ENCODE data around the gene CHD1. TPM values are rescaled to one million over a fixed set of nuclear protein-coding genes. Genes with fewer than 3 reads are reported as not detected.

Gene CHD1
- total RNA-seq, 1 experiment from 2014 or later = 107 TPM

GRCh38 chr5:98941131-98941883, 12.5 kb upstream of the CHD1 start:
- in situ Hi-C loops (cut with HindIII; ENCODE audit: low pct_unique_long_range_greater_than_20kb, low sequenced_read_pairs) = no loop called here
- DNase-seq (ENCODE audit: low read depth, low spot score) = peak; percentile 78

DNA sequence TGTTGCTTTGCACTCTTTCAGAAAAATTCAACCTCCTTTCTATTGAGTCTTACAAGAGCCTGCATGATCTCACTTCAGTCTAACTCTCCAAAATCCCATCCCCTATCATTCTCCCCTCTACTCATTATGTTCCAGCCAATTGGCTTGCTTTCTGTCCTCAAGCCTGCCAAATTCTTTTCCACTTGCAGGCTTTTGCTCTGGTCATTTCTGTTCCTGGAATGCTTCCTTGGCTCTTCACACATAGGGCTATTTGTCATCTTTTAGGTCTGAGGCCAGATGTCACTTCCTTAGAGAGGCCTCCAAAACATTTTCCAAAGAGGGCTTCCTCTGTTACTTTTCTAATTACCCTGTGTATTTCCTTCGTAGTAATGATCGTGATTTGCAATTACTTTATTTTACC, 11.8 kb upstream of the CHD1 start:
- in situ Hi-C loops (cut with HindIII; ENCODE audit: low pct_unique_long_range_greater_than_20kb, low sequenced_read_pairs) = no loop called here
- DNase-seq (ENCODE audit: low read depth, low spot score) = peak; percentile 51

DNA sequence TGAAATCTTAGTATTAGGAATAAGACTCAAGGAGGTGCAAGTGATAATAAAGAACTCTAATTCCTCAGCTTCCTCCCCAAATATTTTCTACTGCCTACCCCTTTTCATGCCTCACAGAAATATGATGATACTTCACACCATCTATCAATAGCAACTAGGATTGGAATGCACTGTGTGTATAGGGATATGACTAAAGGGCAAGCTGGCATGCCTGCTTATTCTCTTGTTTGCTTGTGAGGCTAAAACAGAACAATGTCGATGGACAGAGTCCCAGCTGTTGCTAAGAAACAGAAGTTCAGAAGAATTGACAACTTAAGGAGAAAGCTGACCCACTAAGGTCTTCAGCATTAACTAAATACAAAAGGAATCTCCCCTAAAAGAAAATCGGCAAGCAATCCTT, 9.7 kb upstream of the CHD1 start:
- DNase-seq (ENCODE audit: low read depth, low spot score) = no peak
- in situ Hi-C loops (cut with HindIII; ENCODE audit: low pct_unique_long_range_greater_than_20kb, low sequenced_read_pairs) = no loop called here

GRCh38 chr5:98936948-98937715, 8.3 kb upstream of the CHD1 start:
- in situ Hi-C loops (cut with HindIII; ENCODE audit: low pct_unique_long_range_greater_than_20kb, low sequenced_read_pairs) = no loop called here
- DNase-seq (ENCODE audit: low read depth, low spot score) = no peak

DNA sequence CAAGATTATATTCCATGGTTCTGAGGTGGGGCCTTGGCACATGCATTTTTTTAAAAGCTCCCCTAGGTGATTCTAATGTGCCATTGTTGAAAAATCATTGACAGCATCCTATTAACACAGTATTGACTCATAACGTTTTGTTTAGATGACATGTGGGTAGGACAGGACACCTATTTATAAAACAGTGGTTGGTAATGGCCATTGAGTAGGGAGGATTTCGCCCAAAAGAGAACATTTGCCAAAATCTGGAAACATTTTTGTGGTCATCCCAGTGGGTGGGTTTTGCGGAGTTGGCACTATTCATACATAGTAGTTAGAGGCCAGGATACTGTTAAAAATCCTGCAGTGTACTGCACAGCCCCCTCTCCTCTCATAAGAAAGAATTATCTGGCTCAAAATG, 6.4 kb upstream of the CHD1 start:
- in situ Hi-C loops (cut with HindIII; ENCODE audit: low pct_unique_long_range_greater_than_20kb, low sequenced_read_pairs) = no loop called here
- DNase-seq (ENCODE audit: low read depth, low spot score) = no peak

DNA sequence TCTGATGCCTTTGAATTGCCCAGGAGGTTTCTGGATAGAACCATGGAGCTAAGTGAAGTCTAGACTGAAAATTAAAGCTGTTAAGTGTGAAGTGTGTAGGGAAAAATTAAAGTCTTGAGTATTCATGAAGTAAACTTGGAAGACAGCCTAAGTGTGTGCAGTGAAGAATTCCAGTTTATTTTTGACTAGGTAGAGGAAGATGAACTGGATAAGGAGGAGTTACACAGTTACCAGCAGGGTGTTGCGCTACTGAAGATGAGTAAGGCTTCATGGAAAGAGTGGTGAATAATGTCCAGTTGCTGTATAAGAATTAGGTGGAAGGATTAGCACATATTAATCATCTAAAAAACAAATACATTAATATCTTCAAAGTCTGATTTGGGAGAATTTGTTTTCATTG, 5.7 kb upstream of the CHD1 start:
- no peak for DNase-seq (ENCODE audit: low read depth, low spot score)
- in situ Hi-C loops (cut with HindIII; ENCODE audit: low pct_unique_long_range_greater_than_20kb, low sequenced_read_pairs) = no loop called here

- DNase-seq (ENCODE audit: low read depth, low spot score) = no peak
- in situ Hi-C loops (cut with HindIII; ENCODE audit: low pct_unique_long_range_greater_than_20kb, low sequenced_read_pairs) = no loop called here
Observed at GRCh38 chr5:98933445-98934072, 4.8 kb upstream of the CHD1 start.

DNA sequence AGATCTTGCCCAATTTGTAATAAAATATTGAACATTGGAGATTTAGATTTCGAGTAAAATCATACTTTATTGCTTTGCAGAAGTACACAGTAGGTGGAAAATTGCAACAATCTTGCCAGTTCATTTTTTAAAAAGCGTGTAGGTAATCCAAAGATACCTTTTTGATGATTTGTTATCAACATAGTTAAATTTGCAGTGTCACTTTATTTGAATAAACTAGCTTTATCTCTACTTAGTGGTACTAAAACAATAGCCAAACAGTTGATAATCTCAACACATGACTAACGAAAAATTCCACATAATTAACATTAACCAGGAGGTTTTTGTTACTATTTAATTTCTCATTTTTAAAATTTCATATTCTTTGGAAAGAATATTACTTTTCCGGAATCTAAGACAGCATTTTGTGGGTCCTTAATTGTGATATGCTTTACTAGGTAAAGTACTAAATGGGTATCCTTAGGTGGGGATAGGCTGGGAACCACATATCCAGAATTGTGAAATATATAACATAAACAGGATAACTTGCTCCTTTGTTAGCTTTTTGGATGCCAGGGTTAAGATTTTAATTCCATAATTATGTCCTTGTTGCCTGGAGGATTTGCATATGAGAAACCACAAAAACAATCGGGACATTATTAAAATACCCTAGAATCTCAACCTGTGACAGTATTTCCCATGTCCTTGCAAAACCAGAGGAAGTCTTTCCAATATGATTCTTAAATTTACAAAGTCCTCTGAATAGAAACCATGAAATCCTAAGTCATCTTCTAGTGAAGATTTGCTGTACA, 2.4 kb upstream of the CHD1 start:
- DNase-seq (ENCODE audit: low read depth, low spot score) = peak; percentile 58
- in situ Hi-C loops (cut with HindIII; ENCODE audit: low pct_unique_long_range_greater_than_20kb, low sequenced_read_pairs) = no loop called here

DNA sequence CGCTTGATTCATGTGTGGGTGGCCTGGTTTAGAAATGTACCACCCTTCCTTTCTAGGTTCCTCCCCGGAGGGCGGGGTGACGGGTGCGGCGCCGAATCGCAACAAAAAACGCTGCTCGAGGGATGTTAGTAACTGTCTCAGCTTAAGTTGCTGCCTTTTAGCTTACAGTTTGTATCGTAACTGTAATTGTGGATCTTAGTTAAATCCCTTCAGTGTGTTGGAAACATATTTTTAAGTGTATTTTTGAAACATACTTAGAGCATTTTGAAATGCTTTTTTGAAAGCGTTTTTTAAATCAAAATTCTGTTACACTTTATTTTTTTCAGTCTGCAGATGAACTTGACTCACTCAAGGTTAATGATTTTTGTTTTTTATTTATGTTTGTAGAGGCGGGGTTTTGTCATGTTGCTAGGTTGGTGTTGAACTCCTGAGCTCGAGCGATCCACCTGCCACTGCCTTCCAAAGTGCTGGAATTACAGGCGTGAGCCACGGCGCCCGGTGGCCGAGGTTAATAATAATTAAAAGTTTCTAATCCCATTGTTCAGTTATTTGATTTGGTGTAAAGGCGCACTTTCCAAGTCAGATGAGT, 997 bp upstream of the CHD1 start:
- no peak for DNase-seq (ENCODE audit: low read depth, low spot score)
- in situ Hi-C loops (cut with HindIII; ENCODE audit: low pct_unique_long_range_greater_than_20kb, low sequenced_read_pairs) = no loop called here

- DNase-seq (ENCODE audit: low read depth, low spot score) = peak; percentile 60
- in situ Hi-C loops (cut with HindIII; ENCODE audit: low pct_unique_long_range_greater_than_20kb, low sequenced_read_pairs) = no loop called here
Observed at GRCh38 chr5:98927989-98928872, 576 bp downstream of the CHD1 start.

- DNase-seq (ENCODE audit: low read depth, low spot score) = peak; percentile 71
- in situ Hi-C loops (cut with HindIII; ENCODE audit: low pct_unique_long_range_greater_than_20kb, low sequenced_read_pairs) = no loop called here
Observed at GRCh38 chr5:98927242-98927988, 1.4 kb downstream of the CHD1 start.

GRCh38 chr5:98923966-98924365, 4.8 kb downstream of the CHD1 start:
- DNase-seq (ENCODE audit: low read depth, low spot score) = no peak
- in situ Hi-C loops (cut with HindIII; ENCODE audit: low pct_unique_long_range_greater_than_20kb, low sequenced_read_pairs) = no loop called here

GRCh38 chr5:98921947-98922505, 6.8 kb downstream of the CHD1 start:
- in situ Hi-C loops (cut with HindIII; ENCODE audit: low pct_unique_long_range_greater_than_20kb, low sequenced_read_pairs) = no loop called here
- DNase-seq (ENCODE audit: low read depth, low spot score) = no peak

- in situ Hi-C loops (cut with HindIII; ENCODE audit: low pct_unique_long_range_greater_than_20kb, low sequenced_read_pairs) = no loop called here
- no peak for DNase-seq (ENCODE audit: low read depth, low spot score)
Observed at GRCh38 chr5:98917433-98917832, 11.4 kb downstream of the CHD1 start.

- in situ Hi-C loops (cut with HindIII; ENCODE audit: low pct_unique_long_range_greater_than_20kb, low sequenced_read_pairs) = no loop called here
Observed at GRCh38 chr5:98916540-98916939, 12.3 kb downstream of the CHD1 start.

GRCh38 chr5:98913911-98914310, 14.9 kb downstream of the CHD1 start:
- no peak for DNase-seq (ENCODE audit: low read depth, low spot score)
- in situ Hi-C loops (cut with HindIII; ENCODE audit: low pct_unique_long_range_greater_than_20kb, low sequenced_read_pairs) = no loop called here

More at GRCh38 chr5:98916540-98916939, 12.3 kb downstream of the CHD1 start:
- no peak for DNase-seq (ENCODE audit: low read depth, low spot score)

Data from SK-MEL-5 (cell line).